HCT116 (cell line): ENCODE results near the gene ZDHHC14. TPM values are rescaled to one million over a fixed set of nuclear protein-coding genes. Genes with fewer than 3 reads are reported as not detected.

ENCODE experiments used
- ATAC-seq: fragments of 200-7000 bp; cut with Tn5 transposase; 2 replicates; pipeline ENCODE4 v1.9.1; 2020; ENCODE audit warnings: mild to moderate bottlenecking, moderate library complexity
- BruUV-seq: library from RNA; stranded (reverse); fragments of 400-500 nt; replicated peaks from 2 replicates; lab custom pipeline; 2021; lab: Mats Ljungman, UMichigan
- CTCF ChIA-PET: fragments of 300-600 bp; sonication (Branson Sonifier 250); formaldehyde crosslinking; loops from one replicate; lab custom pipeline; 2021; ENCODE audit warnings: antibody characterized with exemption; lab: Charles Lee
- POLR2A ChIA-PET: fragments of 300-600, 350-600 bp; sonication (Branson Sonifier 250); formaldehyde crosslinking; loops from one replicate; lab custom pipeline; 2021; ENCODE audit warnings: antibody characterized with exemption; lab: Charles Lee
- RAD21 ChIA-PET, 2 experiments: fragments of 300-600 bp; sonication (Branson Sonifier 250); formaldehyde crosslinking; loops; one replicate each; lab custom pipeline; 2023; ENCODE audit warnings: low total read pairs in 2 of 2; ENCODE audit not compliant: uncharacterized antibody in 2 of 2, unreplicated experiment in 2 of 2, low non-redundant PET in 1 of 2; lab: Charles Lee
- DNase-seq: peaks from one replicate; pipeline ENCODE4 v3.0.0-alpha.2; 2010; ENCODE audit warnings: low read depth, low spot score
- H2AFZ ChIP-seq: fragments of 200-600 bp; shearing (Covaris generic), sonication (generic); 2 replicates; pipeline ENCODE4 v1.6.1; 2017; ENCODE audit warnings: low read depth, mixed run types, mixed read lengths, antibody characterized with exemption, low read length; ENCODE audit not compliant: poor library complexity, severe bottlenecking
- H3K27ac ChIP-seq: 2 replicates; pipeline ENCODE4 v1.5.1; 2012; ENCODE audit warnings: low read depth, low read length
- H3K27me3 ChIP-seq: fragments of 200-600 bp; sonication (generic); 2 replicates; pipeline ENCODE4 v1.6.1; 2016; ENCODE audit warnings: mixed run types, low read length, mixed read lengths; ENCODE audit not compliant: insufficient read depth
- H3K36me3 ChIP-seq, 2 experiments: fragments of 200-500 bp in 1 of 2; fragments of 200-600 bp in 1 of 2; sonication (Bioruptor generic) in 1 of 2; sonication (generic) in 1 of 2; 2 replicates each; pipeline versions ENCODE4 v1.5.1 to v1.6.1; 2014 to 2016; ENCODE audit warnings: low read length in 2 of 2, inconsistent platforms in 1 of 2, mixed read lengths in 1 of 2, mixed run types in 1 of 2; ENCODE audit not compliant: insufficient read depth in 2 of 2, control insufficient read depth in 1 of 2
- H3K4me1 ChIP-seq, 2 experiments: fragments of 200-600 bp in 1 of 2; sonication (generic) in 1 of 2; 2 replicates each; pipeline versions ENCODE4 v1.5.1 to v1.6.1; 2012 to 2017; ENCODE audit warnings: low read length in 2 of 2, inconsistent platforms in 1 of 2, mild to moderate bottlenecking in 1 of 2, mixed read lengths in 1 of 2, mixed run types in 1 of 2, moderate library complexity in 1 of 2; ENCODE audit not compliant: insufficient read depth in 2 of 2, control insufficient read depth in 1 of 2
- H3K4me2 ChIP-seq: fragments of 200-600 bp; sonication (generic); 2 replicates; pipeline ENCODE4 v1.6.1; 2017; ENCODE audit warnings: mixed run types, low read length, mixed read lengths
- H3K4me3 ChIP-seq, 2 experiments: fragments of 200-600 bp in 1 of 2; sonication (generic) in 1 of 2; replicated peaks in 1 of 2; 2 replicates each; pipeline ENCODE4 v1.5.1; 2011 to 2016; ENCODE audit warnings: low read length in 2 of 2, control low read depth in 1 of 2, low read depth in 1 of 2, mild to moderate bottlenecking in 1 of 2, mixed read lengths in 1 of 2, mixed run types in 1 of 2
- H3K79me2 ChIP-seq: fragments of 200-600 bp; sonication (generic); 2 replicates; pipeline ENCODE4 v1.6.1; 2017; ENCODE audit warnings: mild to moderate bottlenecking, mixed run types, low read length, moderate library complexity, mixed read lengths; ENCODE audit not compliant: insufficient read depth
- H3K9ac ChIP-seq: fragments of 200-600 bp; sonication (generic); 2 replicates; pipeline ENCODE4 v1.6.1; 2016; ENCODE audit warnings: low read length, mixed read lengths
- H3K9me2 ChIP-seq: fragments of 200-600 bp; sonication (generic), shearing (Covaris generic); 2 replicates; pipeline ENCODE4 v1.6.1; 2017; ENCODE audit warnings: mixed run types, mild to moderate bottlenecking, moderate library complexity; ENCODE audit not compliant: insufficient read depth
- H3K9me3 ChIP-seq, 2 experiments: fragments of 200-500 bp in 1 of 2; fragments of 200-600 bp in 1 of 2; sonication (Bioruptor generic) in 1 of 2; sonication (generic) in 1 of 2; 2 replicates each; pipeline ENCODE4 v1.6.1; 2014 to 2017; ENCODE audit warnings: low read length in 2 of 2, mixed read lengths in 2 of 2, inconsistent platforms in 1 of 2, low read depth in 1 of 2, mild to moderate bottlenecking in 1 of 2, mixed run types in 1 of 2, moderate library complexity in 1 of 2; ENCODE audit not compliant: control insufficient read depth in 1 of 2, insufficient read depth in 1 of 2
- H4K20me1 ChIP-seq: fragments of 200-600 bp; sonication (generic), shearing (Covaris generic); 2 replicates; pipeline ENCODE4 v1.6.1; 2017; ENCODE audit warnings: mixed run types, mild to moderate bottlenecking, moderate library complexity; ENCODE audit not compliant: insufficient read depth
- ATF3 ChIP-seq: IDR thresholded peaks from 2 replicates; pipeline ENCODE4 v1.6.1; 2012
- CEBPB ChIP-seq: IDR thresholded peaks from 2 replicates; pipeline ENCODE4 v1.6.1; 2012; ENCODE audit warnings: low read depth
- EGR1 ChIP-seq: IDR thresholded peaks from 2 replicates; pipeline ENCODE4 v1.6.1; 2012; ENCODE audit warnings: low read depth
- ELF1 ChIP-seq: IDR thresholded peaks from 2 replicates; pipeline ENCODE4 v1.6.1; 2012; ENCODE audit warnings: low read depth, borderline replicate concordance
- FOSL1 ChIP-seq: IDR thresholded peaks from 2 replicates; pipeline ENCODE4 v1.6.1; 2012; ENCODE audit warnings: low read depth
- JUND ChIP-seq: IDR thresholded peaks from 2 replicates; pipeline ENCODE4 v1.6.1; 2012
- MAX ChIP-seq: IDR thresholded peaks from 2 replicates; pipeline ENCODE4 v1.6.1; 2012
- RAD21 ChIP-seq: IDR thresholded peaks from 2 replicates; pipeline ENCODE4 v1.6.1; 2012; ENCODE audit warnings: low read depth, mild to moderate bottlenecking
- REST ChIP-seq: IDR thresholded peaks from 2 replicates; pipeline ENCODE4 v1.6.1; 2012; ENCODE audit warnings: low read depth
- SIN3A ChIP-seq: IDR thresholded peaks from 2 replicates; pipeline ENCODE4 v1.6.1; 2012; ENCODE audit warnings: low read depth
- SRF ChIP-seq: IDR thresholded peaks from 2 replicates; pipeline ENCODE4 v1.6.1; 2012; ENCODE audit warnings: low read depth
- TCF7L2 ChIP-seq: IDR thresholded peaks from 2 replicates; pipeline ENCODE4 v1.7.0; 2011; ENCODE audit warnings: borderline replicate concordance, inconsistent platforms; ENCODE audit not compliant: insufficient read depth, insufficient read length; ENCODE audit errors: extremely low read depth
- ZFX ChIP-seq: fragments of 450-650 bp; IDR thresholded peaks from 2 replicates; pipeline ENCODE4 v1.6.1; 2017
- ZNF274 ChIP-seq: fragments of 200-500 bp; sonication (Bioruptor generic); IDR thresholded peaks from 2 replicates; pipeline ENCODE4 v1.6.1; 2014; ENCODE audit warnings: mild to moderate bottlenecking, low read depth, low read length, inconsistent platforms
- intact Hi-C: fragments of 100-400 bp; cut with micrococcal nuclease; formaldehyde crosslinking; loops from 2 replicates; pipeline ENCODE4 v1.10.0; 2022
- total RNA-seq: library from RNA; stranded (reverse); gene quantifications from one replicate; pipeline ENCODE4 v1.2.1, GENCODE V29; 2021; ENCODE audit not compliant: unreplicated experiment

ZDHHC14 gene
- total RNA-seq, 1 experiment from 2014 or later, result 5.3 TPM

GRCh38 chr6:157443066-157443800, 62.2 kb downstream of the ZDHHC14 start:
- Histone ChIP-seq H3K4me3 (no peak overlapping the region), H3K79me2 (no peaks in the 10 kb centered on the region), H3K9me3 (no peaks in the 10 kb centered on the region), H3K27ac (no peak overlapping the region), H3K4me1 (no peaks in the 10 kb centered on the region), H4K20me1 (no peaks in the 10 kb centered on the region), H3K9ac (no peak overlapping the region), H3K9me2 (no peaks in the 10 kb centered on the region), H3K4me2 (no peak overlapping the region), H2AFZ (no peak overlapping the region), H3K36me3 (no peaks in the 10 kb centered on the region), H3K27me3 (no peaks in the 10 kb centered on the region)
- ATAC-seq (no peak), DNase-seq (no peak)
- BruUV-seq, result no TSS peak
- CTCF ChIA-PET, result no interaction called here
- POLR2A ChIA-PET, result no interaction called here
- TF ChIP-seq CEBPB, result no peak
- no peak for TF ChIP-seq JUND
- RAD21 ChIA-PET, result no interaction called here
- intact Hi-C loops, result no loop called here

GRCh38 chr6:157445277-157446009, 64.5 kb downstream of the ZDHHC14 start:
- no peak overlapping the region for H3K4me3 ChIP-seq
- RAD21 ChIA-PET, result no interaction called here
- TF ChIP-seq SRF (no peak), TCF7L2 (no peak), ELF1 (no peak), SIN3A (no peak), MAX (no peak), CEBPB (no peak), ZNF274 (no peak), ATF3 (no peak), FOSL1 (no peak), REST (no peak), ZFX (no peak), EGR1 (no peak), RAD21 (no peak)
- intact Hi-C loops, result no loop called here
- no TSS peak for BruUV-seq
- H3K9me3 ChIP-seq, result no peaks in the 10 kb centered on the region
- ATAC-seq (no peak), DNase-seq (no peak)
- CTCF ChIA-PET, result no interaction called here
- no peak overlapping the region for H3K27ac ChIP-seq
- no peak overlapping the region for H3K4me2 ChIP-seq
- H3K79me2 ChIP-seq, result no peaks in the 10 kb centered on the region
- POLR2A ChIA-PET, result no interaction called here
- no peaks in the 10 kb centered on the region for H3K27me3 ChIP-seq
- no peak overlapping the region for H2AFZ ChIP-seq
- no peaks in the 10 kb centered on the region for H4K20me1 ChIP-seq
- H3K9me2 ChIP-seq, result no peaks in the 10 kb centered on the region
- no peaks in the 10 kb centered on the region for H3K36me3 ChIP-seq
- H3K4me1 ChIP-seq, result no peaks in the 10 kb centered on the region
- H3K9ac ChIP-seq, result no peak overlapping the region
